Measurements from ENCODE around the gene ZNF516.

Gene ZNF516

DNA sequence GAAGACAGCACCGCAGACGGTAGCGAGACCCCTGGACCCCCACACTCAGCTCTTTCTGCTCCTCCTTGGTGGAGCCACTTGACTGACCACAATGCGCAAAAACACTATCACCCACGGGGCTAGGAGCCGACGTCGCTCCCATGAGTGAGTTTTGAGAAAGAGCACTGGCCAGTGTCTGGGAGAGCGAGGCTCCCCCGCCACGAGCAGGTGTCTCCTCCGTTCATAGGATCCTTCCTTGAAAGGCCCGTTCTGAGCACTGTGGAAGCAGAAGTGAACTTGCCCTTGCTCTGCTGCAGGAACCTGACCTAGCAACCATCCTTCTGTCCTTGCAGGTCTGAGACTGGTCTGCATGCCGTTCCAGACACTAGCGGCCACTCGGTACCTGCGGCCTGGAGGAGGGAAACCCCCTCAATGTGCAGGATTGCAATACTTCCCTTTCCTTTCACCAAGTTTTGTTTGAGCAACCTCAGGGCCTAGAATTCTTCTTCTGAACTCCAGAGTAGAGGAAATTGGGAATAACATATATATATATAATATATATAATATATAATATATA is 12.9 kb upstream of the ZNF516 start:
- TF ChIP-seq, protein P1, sequence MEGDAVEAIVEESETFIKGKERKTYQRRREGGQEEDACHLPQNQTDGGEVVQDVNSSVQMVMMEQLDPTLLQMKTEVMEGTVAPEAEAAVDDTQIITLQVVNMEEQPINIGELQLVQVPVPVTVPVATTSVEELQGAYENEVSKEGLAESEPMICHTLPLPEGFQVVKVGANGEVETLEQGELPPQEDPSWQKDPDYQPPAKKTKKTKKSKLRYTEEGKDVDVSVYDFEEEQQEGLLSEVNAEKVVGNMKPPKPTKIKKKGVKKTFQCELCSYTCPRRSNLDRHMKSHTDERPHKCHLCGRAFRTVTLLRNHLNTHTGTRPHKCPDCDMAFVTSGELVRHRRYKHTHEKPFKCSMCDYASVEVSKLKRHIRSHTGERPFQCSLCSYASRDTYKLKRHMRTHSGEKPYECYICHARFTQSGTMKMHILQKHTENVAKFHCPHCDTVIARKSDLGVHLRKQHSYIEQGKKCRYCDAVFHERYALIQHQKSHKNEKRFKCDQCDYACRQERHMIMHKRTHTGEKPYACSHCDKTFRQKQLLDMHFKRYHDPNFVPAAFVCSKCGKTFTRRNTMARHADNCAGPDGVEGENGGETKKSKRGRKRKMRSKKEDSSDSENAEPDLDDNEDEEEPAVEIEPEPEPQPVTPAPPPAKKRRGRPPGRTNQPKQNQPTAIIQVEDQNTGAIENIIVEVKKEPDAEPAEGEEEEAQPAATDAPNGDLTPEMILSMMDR (IDR thresholded peaks at IDR 0.05; ENCODE audit: extremely low read depth, insufficient read depth, missing control alignments), result no peak
- DNase-seq (ENCODE audit: low spot score), result no peak
- in situ Hi-C loops (cut with MboI; ENCODE audit: low pct_unique_long_range_greater_than_20kb, low sequenced_read_pairs, unreplicated experiment), result no loop called here

DNA sequence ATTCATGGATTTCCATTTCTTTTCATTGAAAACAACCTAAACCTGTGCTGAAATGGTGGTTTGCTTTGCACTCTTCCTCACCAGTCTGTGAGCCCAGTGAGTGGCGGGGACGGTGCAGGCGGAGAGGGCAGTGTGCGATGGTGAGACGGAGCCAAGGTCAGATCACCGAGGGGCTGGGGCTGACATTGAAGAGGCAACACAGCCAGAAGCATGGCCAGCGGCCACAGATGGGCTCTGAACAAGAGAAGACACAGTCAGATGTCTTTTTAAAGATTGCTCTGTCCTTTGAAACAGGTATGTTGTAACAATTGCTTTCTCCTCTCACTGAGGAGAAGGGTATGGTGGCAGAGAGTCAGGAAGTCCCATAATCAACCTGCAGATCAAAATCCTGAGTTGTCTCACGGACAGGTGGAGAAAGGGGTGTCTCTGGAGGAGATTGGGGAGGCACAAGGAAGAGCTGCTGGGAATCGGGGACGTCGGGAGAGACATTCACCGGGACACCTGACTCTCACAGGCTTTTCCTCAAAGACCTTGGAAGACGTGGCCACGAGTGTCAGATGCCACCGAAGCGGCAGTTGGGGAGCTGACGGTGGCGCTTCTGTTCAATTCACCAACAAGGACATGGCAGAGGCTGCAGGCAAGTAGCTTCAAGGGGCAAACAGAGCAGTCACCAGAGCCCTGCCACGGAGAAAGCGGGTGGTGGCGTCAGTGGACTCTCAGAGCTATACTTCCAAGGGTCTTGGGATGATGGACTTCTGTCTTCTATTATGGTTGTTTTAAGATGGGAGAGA is 12.1 kb upstream of the ZNF516 start:
- TF ChIP-seq, protein P1 (IDR thresholded peaks at IDR 0.05; ENCODE audit: extremely low read depth, insufficient read depth, missing control alignments), result no peak
- DNase-seq (ENCODE audit: low spot score), result no peak
- in situ Hi-C loops (cut with MboI; ENCODE audit: low pct_unique_long_range_greater_than_20kb, low sequenced_read_pairs, unreplicated experiment), result no loop called here

DNA sequence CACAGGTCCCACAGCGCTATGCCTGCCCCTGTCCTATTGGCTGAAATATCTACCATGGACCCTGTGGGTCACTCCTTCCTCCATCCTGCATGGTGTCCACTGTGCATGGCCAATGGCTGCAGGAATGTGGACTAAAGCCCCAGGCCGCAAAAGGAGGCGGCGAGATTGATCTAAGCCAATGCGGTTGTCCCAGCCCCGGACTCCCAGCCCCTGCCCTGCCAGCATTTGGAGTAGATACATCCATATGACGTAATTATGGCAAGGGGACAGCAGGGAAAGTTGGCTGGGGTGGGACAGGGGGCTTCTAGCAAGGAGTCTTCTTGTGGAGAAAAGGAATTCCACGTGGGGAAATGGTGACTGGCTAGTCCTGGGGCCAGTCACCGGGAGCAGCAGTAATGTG is 11.4 kb upstream of the ZNF516 start:
- TF ChIP-seq, protein P1 (IDR thresholded peaks at IDR 0.05; ENCODE audit: extremely low read depth, insufficient read depth, missing control alignments), result no peak
- in situ Hi-C loops (cut with MboI; ENCODE audit: low pct_unique_long_range_greater_than_20kb, low sequenced_read_pairs, unreplicated experiment), result no loop called here
- no peak for DNase-seq (ENCODE audit: low spot score)

DNA sequence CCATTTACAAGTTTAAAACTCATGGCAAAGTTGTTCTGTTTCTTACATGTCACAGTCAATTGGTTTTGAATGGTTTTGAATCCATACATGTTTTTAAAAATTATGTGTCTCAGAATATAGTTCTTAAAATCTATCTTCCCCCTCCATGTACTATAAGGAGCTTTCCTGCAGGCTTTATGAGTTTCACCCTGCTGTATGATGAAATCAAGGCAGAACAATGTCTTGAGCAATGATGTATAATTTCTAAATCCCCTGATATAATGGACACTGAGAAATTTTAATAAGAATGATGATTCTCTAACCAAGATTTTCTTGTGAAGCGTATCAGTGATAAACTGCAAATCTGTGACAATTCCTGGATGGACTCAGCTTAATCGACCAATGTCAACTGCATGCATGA is 10.6 kb upstream of the ZNF516 start:
- in situ Hi-C loops (cut with MboI; ENCODE audit: low pct_unique_long_range_greater_than_20kb, low sequenced_read_pairs, unreplicated experiment), result no loop called here
- TF ChIP-seq, protein P1 (IDR thresholded peaks at IDR 0.05; ENCODE audit: extremely low read depth, insufficient read depth, missing control alignments), result no peak
- DNase-seq (ENCODE audit: low spot score), result no peak

DNA sequence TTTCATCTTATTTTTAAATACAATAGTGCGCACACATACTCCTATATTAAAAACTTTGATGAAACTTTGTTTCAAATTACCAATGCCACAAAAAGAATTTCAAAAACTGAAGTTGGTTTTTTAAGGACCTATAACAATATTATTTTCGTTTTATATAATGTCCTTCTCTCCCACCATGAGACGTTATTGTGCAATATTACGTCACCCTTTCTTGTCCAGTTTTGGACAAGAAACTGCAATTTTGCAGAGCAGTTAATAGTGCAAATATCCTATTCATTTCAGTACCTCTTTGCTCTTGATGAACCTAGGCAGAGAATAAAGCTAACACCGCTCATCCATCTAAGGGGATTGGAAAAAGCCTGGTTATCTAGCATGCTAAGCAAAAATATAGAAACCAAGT is 9.7 kb upstream of the ZNF516 start:
- in situ Hi-C loops (cut with MboI; ENCODE audit: low pct_unique_long_range_greater_than_20kb, low sequenced_read_pairs, unreplicated experiment), result no loop called here
- TF ChIP-seq, protein P1 (IDR thresholded peaks at IDR 0.05; ENCODE audit: extremely low read depth, insufficient read depth, missing control alignments), result no peak

DNA sequence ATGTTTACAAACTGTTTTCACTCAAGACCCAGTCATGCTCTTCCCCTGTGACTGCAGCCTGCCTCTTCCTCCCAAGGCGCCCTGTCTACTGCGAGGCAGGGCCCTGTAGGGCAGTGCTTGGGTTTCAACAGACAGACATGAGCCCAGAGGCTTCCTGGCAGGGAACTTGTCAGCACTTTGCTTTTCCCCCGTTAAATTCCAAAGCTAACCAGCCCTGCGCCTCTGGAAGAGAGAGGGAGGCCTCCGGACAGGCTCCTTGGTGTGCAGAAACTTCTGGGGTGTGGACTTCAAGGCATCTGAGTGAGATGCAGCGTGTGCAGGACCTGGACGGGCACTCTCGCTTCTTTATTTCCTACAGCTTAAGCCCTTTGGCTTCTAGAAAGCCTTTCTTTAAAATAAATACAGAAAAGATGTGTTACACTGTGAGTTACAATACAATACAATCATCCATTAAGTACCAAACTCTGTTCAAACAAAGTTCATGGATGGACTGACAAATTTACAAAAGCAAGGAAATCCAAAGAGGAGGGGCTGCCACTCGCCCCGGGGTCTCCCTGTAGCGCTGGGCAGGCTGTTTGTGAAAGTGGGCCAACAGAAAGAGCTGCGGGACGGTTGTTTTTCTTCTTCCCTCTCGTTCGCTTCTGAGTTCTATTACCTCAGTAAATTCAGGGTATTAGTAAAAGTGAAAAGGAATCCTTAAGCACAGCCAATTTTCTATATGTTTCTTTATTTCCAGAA is 8.8 kb upstream of the ZNF516 start:
- DNase-seq (ENCODE audit: low spot score), result no peak
- TF ChIP-seq, protein P1 (IDR thresholded peaks at IDR 0.05; ENCODE audit: extremely low read depth, insufficient read depth, missing control alignments), result no peak
- in situ Hi-C loops (cut with MboI; ENCODE audit: low pct_unique_long_range_greater_than_20kb, low sequenced_read_pairs, unreplicated experiment), result no loop called here

More for the DNA sequence above, 9.7 kb upstream of the ZNF516 start:
- DNase-seq (ENCODE audit: low spot score), result no peak

All from GM13977 (cell line).